AG10803 (cell line): ENCODE measurements around the gene TGFB1.

ENCODE experiments used
- DNase-seq: peaks from one replicate; pipeline ENCODE4 v3.0.0; 2010; ENCODE audit warnings: low read depth
- H3K4me3 ChIP-seq: 2 replicates; pipeline ENCODE4 v1.5.1; 2011; ENCODE audit warnings: mild to moderate bottlenecking, low read length, control low read depth
- TF ChIP-seq, protein P1 (sequence below): conservative IDR thresholded peaks from 2 replicates; pipeline ENCODE4 v1.5.1; 2011; ENCODE audit warnings: mild to moderate bottlenecking, low read length, control low read depth, inconsistent platforms

The TGFB1 gene

GRCh38 chr19:41307090-41307875, 46.4 kb downstream of the TGFB1 start:
- no peak for DNase-seq
- no peak overlapping the region for H3K4me3 ChIP-seq
- TF ChIP-seq, protein P1, sequence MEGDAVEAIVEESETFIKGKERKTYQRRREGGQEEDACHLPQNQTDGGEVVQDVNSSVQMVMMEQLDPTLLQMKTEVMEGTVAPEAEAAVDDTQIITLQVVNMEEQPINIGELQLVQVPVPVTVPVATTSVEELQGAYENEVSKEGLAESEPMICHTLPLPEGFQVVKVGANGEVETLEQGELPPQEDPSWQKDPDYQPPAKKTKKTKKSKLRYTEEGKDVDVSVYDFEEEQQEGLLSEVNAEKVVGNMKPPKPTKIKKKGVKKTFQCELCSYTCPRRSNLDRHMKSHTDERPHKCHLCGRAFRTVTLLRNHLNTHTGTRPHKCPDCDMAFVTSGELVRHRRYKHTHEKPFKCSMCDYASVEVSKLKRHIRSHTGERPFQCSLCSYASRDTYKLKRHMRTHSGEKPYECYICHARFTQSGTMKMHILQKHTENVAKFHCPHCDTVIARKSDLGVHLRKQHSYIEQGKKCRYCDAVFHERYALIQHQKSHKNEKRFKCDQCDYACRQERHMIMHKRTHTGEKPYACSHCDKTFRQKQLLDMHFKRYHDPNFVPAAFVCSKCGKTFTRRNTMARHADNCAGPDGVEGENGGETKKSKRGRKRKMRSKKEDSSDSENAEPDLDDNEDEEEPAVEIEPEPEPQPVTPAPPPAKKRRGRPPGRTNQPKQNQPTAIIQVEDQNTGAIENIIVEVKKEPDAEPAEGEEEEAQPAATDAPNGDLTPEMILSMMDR: no peak

- H3K4me3 ChIP-seq: no peak overlapping the region
- TF ChIP-seq, protein P1: no peak
- no peak for DNase-seq
These were observed 47.6 kb downstream of the TGFB1 start for GRCh38 chr19:41305927-41306793.

DNA sequence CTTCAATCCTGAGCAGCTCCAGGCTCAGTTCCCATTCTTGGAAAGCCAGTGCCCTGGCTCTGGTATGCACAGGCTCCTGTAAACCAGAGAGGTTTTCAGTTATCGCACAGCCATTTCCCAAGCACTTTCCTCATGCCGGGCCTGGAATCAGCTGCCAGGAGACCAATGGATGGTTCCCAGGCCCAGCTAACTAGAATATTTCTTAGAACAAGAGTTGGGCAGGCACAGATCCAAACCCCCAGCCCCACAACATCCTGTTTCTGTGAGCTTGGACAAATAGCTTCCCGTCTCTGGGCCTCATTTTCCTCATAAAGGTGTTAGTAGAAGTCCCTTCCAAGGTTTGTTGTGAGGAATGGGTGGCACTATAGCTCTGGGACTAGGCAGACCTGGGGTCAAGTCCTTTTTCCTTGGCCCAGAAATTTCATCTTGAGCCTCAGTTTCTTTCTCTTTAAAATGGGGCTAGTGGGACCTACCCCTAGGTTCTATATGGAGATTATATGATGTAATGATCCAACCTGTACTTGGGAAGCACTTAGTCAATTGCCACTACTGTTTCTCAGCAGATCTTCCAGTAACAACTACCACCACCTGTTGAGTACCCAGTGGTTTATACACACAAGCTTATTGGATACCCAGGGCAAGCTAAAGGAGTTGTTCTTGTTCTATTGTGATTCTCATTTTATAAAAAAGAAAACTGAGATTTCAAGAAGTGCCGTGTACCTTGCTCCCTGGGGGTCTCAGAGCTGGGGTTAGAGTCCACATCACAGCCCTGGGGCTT, 48.8 kb downstream of the TGFB1 start:
- no peak overlapping the region for H3K4me3 ChIP-seq
- no peak for DNase-seq
- TF ChIP-seq, protein P1: no peak

GRCh38 chr19:41303954-41304353, 49.8 kb downstream of the TGFB1 start:
- H3K4me3 ChIP-seq: no peak overlapping the region
- TF ChIP-seq, protein P1: no peak
- DNase-seq: no peak

GRCh38 chr19:41302624-41303351, 50.9 kb downstream of the TGFB1 start:
- no peak for DNase-seq

DNA sequence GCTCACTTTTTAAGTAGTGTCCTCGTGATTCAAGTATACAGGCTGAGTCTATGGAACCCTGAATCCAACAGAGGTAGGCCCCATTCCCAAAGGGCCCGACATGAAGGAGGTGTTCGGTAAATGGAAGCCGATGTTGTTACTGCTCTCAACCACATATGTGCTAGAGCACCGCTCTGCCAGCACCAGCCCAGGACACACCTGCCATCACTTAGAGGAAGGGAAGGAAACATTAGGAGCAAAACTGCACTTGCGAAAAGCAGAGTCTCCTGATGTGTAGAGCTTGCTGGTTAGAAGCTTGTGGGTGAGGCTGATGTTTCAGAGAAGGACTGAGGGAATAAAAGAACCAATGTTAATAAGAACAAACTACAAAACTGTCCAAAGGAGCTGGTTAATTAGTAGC, 53.2 kb downstream of the TGFB1 start:
- DNase-seq: no peak
- TF ChIP-seq, protein P1: no peak
- no peak overlapping the region for H3K4me3 ChIP-seq

More at GRCh38 chr19:41302624-41303351, 50.9 kb downstream of the TGFB1 start:
- TF ChIP-seq, protein P1: no peak
- H3K4me3 ChIP-seq: no peak overlapping the region
